CD1c-positive myeloid dendritic cell (primary cell): ENCODE measurements around the gene BRD3OS.

Experiments used
- DNase-seq: peaks from one replicate; pipeline ENCODE4 v3.0.0-alpha.2; 2016; ENCODE audit errors: extremely low spot score

Gene BRD3OS

GRCh38 chr9:134052491-134052890, 27.2 kb downstream of the BRD3OS start:
- no peak for DNase-seq

DNA sequence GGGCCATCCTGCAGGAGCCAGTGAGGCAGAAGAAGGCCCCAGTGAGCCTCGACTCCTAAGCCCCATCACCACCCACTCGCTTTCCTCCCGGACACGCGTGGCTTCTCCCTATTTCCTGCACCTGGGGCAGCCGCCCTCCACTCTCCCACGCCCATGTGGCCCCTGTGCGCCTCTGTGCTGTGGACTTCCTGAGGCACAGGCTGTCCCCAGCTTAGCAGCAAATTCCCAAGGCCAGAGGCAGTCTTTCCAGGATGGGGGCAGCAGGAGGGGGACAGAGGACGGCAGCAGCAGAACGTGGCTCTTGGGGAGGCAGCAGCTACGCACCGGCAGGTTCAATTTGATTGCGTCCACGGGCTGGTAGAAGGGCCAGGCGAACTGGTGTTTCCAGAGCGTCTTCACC, 27.7 kb downstream of the BRD3OS start:
- no peak for DNase-seq

DNA sequence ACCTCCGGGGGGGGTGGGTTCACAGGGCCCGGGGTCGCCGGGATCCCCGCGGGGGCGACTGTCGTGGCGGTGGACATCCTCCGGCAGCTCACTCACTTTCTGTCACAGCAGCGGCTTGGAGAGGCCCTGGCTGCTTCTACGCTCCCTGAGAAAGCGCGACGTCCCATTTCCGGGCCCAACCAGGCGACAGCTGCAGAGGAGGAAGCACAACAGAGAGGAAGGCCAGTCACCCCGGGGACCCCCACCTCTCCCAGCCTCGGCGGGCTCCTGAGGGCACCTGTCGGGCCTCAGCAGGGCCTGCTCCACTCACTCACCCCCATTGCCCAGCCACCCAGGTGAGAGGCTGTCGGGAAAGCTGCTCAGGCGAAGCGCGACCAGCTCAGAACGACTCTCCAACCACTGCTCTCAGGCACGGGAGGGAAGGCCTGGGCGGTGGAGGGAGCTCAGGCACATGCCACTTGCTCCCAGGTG, 28.2 kb downstream of the BRD3OS start:
- no peak for DNase-seq

DNA sequence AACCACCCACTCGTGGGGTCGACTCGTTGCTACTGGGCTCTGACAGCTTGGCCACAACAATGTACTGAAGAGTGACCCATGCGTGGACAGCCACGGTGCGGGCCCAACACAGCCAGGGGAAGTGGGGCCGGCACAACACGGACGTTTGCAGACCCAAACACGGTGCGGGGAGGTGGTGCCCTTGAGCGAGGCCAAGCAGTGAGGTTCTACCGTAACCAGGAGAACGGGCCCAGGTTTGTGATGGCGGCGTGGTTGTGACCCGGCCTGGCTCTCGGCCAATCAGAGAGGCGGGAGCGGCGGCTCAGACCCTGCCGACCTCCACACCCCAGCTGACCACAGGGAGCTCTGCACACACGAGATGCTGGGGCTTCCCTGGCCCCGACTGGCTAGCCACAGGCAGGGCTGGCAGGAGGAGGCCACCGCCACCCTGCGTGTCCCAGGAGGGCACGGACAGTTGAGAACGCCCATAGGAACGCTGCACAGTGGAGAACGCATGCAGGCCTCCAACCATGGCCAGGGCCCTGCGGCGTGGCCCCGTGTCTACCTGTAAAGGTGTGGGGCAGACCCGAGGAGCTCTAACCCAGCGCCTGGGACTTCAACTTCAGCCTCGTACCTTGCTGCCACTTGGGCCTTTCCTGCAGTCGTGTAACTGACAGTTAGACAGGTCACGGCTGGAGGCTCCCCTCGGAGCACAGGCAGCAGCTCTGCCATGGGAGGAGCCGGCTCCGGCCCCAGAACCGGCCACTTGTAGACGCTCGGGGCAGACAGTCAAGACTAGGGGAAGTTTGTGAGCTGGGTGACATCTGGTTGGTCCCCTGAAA, 28.9 kb downstream of the BRD3OS start:
- no peak for DNase-seq

DNA sequence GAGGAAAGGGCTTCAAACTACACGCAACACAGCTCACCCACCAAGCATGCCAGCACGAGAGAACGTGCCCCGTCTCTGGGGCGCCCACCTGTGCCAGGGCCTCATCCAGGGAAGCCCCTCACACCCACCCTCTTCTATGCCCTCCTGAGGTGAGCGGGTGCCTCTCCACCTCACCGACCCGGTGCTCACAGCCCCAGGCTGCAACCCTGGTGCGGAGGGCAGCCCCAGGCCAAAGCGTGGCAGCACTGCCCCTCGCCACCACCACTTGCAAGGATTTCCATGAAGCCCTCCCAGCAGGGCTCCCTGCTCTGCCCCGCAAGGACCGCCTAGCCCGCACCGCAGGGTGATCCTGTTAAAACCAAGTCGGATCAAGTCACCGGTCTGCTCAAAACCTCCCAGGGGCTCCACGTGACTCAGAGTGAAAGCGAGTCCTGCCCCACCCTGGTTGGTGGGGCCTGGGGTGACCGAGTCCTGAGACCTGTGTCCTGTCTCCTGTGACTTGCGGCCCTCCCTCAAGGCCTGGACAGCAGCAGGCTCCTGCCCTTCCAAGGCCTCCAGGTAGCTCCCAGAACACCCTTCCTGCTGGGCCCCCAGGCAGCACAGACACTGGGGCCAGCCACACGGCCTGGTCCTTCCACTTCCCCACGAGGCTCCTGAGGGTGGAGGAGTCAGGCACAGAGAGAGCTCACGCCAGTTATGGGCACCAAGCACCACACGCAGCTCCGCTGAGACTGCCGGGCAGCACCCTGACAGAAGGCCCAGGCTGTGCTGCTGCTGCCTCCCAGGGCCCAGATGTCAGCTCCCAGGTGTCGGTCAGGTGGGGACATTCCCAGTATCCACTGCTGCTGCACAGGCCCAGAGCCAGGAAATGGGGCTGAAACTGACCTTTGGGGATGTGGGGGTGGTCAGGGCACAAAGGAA, 29.9 kb downstream of the BRD3OS start:
- DNase-seq, result peak; percentile 12

DNA sequence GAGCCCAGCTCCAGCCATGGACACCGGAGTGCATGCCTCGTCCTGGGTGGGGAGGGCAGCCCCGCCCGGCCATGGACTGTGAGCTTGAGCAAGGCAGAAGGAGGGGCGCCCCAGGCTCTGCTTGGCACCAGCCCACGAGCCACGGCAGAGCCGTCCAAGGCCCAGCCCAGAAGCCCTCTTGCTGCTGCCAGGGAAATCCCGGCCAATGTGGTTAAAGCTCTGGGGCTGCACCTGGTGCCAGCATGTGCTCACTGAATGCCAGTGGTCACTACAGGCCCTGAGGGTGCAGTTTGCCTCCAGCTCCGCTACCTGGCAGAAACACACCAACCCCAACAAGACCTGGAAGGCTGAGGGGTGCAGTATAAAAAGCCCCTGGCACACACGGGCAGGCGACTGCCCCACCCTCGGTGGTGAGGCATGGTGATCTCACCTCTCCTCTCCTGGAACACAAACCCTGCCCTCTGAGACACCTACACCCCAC, 30.7 kb downstream of the BRD3OS start:
- DNase-seq, result no peak

- no peak for DNase-seq
These were observed 31.4 kb downstream of the BRD3OS start for GRCh38 chr9:134056483-134057306.

- no peak for DNase-seq
These were observed 32.0 kb downstream of the BRD3OS start for GRCh38 chr9:134057307-134057657.

DNA sequence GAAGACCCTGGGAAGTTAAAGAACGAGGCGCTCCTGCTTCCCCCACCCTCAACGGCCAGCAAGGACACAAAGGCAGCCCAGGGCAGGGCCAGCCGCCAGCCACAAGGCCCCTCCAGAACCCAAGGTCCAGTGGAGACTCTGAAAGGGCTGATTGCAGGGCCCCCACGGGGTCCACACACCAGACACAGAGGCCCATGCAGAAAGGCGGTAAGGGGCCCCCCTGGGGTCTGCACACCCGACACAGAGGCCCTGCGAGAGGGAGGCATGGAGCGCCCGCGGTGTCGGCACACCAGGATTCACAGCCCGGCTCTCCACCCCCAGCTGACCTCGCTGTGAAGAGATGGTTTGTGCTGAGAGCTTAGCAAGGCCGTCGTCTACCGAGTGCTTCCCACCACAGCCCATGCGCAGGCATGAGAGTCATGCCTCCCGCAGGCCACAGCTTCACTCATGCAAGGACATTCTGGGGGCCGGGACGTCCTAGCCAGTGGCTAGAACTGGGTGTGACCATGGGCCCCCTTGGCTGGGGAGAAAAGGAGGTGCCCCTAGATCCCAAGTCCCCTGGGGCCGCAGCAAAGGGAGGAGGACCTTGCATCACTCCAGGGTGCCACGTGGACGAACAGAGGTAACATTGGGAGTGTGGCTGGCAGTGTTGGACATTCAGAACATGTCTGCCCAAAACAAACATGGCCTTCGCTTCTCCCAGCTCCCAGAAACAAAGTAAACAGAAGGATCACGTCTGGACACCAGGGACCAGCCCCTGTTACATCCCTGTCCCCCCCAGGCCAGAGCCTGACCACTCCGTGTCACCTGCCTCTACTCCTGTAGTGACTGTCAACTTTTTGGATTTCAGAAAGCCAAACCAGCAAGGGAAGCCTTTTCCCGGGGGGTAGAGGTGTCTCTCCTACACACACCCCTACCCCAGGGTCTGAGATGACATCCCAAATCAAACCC, 32.7 kb downstream of the BRD3OS start:
- no peak for DNase-seq

DNA sequence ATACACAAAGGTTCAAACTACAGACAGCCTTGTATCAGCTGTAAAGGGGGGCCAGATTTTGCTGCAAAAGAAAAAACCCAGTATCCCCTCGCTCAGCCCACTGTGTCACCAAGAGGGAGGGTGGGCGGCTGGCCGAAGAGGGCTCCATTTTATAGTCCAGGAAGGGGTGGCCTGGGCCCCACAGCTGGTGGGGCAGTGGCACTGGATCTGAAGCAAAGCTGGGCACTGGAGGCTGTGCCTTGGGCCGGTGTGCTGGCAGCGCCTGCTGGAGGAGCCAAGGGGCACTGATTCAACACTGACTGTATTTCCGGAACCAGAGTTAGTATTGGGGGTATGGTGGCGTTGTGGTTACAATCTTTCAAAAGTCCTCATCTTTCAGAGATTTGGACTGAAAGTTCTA, 33.4 kb downstream of the BRD3OS start:
- DNase-seq, result no peak

- no peak for DNase-seq
These were observed 33.9 kb downstream of the BRD3OS start for GRCh38 chr9:134059188-134059641.

DNA sequence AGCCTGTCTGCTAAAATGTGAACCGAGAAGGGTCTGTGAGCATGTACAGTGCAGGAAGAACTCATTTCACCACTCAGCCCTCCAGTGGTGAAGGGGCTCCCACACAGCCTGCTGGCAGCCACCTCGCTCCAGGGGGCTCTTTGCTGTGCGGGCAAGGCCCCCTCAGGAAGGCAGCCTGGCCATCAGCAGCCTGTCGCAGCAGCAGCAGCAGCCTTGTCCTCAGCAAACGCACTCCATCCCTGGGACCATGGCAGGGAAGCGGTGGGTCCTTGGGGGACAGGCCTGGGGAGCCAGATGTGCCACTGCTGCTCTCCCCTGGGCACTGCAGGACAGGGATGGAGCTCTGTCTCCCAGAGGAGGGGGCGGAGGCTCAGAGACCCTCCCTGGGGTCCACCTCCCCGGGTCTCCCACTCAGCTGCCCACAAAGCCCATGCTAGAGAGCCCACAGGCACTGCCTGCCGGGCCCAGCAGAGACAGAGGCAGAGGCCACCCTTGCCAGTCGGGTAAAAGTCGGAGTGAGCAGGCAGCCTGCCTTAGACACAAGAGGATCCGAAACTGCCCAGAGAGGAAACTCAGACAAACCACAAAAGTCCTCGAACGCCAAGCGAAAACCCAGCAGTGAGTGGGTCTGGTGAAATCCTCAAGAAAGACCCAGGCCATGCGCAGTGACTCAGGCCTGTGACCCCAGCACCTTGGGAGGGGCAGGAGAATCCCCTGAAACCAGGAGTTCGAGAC, 34.5 kb downstream of the BRD3OS start:
- DNase-seq, result peak; percentile 94

- no peak for DNase-seq
These were observed 35.3 kb downstream of the BRD3OS start for GRCh38 chr9:134060546-134060945.

- no peak for DNase-seq
These were observed 35.9 kb downstream of the BRD3OS start for GRCh38 chr9:134061019-134061687.

GRCh38 chr9:134061688-134062371, 36.5 kb downstream of the BRD3OS start:
- no peak for DNase-seq

GRCh38 chr9:134062461-134063087, 37.3 kb downstream of the BRD3OS start:
- DNase-seq, result peak; percentile 30

DNA sequence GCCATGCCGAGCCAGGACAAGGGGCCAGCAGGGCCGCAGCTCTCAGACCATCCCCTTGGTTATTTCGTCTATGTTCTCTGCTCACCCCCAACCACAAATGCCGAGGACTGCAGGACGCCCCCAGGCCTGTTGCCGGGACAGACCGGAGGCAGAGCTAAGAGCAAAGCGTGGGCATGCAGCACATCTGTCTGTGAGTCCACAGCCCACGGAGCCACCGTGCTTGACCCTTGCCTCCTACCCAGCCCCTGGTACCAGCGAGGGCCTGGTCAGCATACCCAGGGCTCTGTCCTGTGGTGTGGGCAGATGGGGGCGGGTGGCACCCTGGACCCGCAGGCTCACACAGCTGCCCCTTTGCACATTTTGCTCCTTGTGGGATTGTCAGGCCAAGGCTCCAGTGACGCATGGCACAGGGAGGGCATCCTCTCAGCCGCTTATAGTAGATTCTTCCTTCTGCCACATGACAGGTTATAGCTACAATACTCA, 37.8 kb downstream of the BRD3OS start:
- no peak for DNase-seq
